A549 (cell line): ENCODE measurements around the gene PKP4.

Experiments
- CBX2 ChIP-seq: fragments of 200-600 bp; sonication (generic); IDR thresholded peaks from 2 replicates; pipeline ENCODE4 v1.6.1; 2016; ENCODE audit warnings: low read depth, mild to moderate bottlenecking, borderline replicate concordance
- FOSL2 ChIP-seq, 2 experiments: fragments of 450-650 bp in 1 of 2; fragments of >200 bp in 1 of 2; sonication (Bioruptor Twin) in 1 of 2; formaldehyde crosslinking; IDR thresholded peaks; 2 replicates each; pipeline versions ENCODE4 v1.5.0 to v1.6.1; 2016 to 2020; ENCODE audit warnings: mild to moderate bottlenecking in 1 of 2, moderate library complexity in 1 of 2
- NR3C1 ChIP-seq: fragments of >200 bp; sonication (Bioruptor Twin); formaldehyde crosslinking; IDR thresholded peaks from 3 replicates; pipeline ENCODE4 v1.6.1; 2017
- PHF8 ChIP-seq: fragments of 200-600 bp; sonication (generic); IDR thresholded peaks from 2 replicates; pipeline ENCODE4 v1.6.1; 2016; ENCODE audit warnings: low read depth, mild to moderate bottlenecking, antibody characterized with exemption, moderate library complexity, borderline replicate concordance
- POLR2A ChIP-seq: IDR thresholded peaks from 2 replicates; pipeline ENCODE4 v1.6.1; 2012; ENCODE audit warnings: mild to moderate bottlenecking, low read length
- RCOR1 ChIP-seq: fragments of 150-350 bp; IDR thresholded peaks from 2 replicates; pipeline ENCODE4 v1.6.1; 2014; ENCODE audit warnings: antibody characterized with exemption, low read length, low read depth
- TF ChIP-seq, protein P1 (sequence below): fragments of >200 bp; sonication (Bioruptor Twin); formaldehyde crosslinking; IDR thresholded peaks from 3 replicates; pipeline ENCODE4 v1.5.1; 2016

DNA sequence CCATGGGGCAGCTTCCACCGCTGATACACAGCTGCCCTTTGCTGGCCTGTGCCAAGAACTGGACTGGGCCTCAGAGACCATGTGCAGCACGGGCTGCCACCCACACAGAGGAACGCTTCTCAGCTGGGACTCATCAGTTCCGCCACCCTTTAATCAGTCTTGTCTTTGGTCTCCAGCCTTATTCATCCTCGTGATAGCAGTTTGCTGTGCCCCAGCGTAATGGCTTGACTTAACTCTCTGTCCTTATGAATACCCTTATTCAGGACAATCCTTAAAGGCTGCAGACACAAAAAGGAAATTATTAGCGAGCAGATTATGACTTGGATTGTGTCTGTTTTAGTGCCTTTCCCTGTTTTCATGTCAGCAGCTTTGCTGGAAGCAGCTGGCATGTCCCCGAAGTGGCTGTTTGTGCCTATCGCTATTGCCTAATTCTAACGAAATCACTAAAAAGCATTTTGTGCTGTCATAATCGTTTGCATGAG, 229.5 kb downstream of the PKP4 start:
- TF ChIP-seq CBX2, result no peak
- TF ChIP-seq, protein P1, sequence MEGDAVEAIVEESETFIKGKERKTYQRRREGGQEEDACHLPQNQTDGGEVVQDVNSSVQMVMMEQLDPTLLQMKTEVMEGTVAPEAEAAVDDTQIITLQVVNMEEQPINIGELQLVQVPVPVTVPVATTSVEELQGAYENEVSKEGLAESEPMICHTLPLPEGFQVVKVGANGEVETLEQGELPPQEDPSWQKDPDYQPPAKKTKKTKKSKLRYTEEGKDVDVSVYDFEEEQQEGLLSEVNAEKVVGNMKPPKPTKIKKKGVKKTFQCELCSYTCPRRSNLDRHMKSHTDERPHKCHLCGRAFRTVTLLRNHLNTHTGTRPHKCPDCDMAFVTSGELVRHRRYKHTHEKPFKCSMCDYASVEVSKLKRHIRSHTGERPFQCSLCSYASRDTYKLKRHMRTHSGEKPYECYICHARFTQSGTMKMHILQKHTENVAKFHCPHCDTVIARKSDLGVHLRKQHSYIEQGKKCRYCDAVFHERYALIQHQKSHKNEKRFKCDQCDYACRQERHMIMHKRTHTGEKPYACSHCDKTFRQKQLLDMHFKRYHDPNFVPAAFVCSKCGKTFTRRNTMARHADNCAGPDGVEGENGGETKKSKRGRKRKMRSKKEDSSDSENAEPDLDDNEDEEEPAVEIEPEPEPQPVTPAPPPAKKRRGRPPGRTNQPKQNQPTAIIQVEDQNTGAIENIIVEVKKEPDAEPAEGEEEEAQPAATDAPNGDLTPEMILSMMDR, result no peak
- no peak for TF ChIP-seq POLR2A
- TF ChIP-seq PHF8, result no peak
- TF ChIP-seq FOSL2 (IDR thresholded peaks at IDR 0.05), result no peak
- no peak for TF ChIP-seq FOSL2 (CRISPR knock-in tag; IDR thresholded peaks at IDR 0.05)
- no peak for TF ChIP-seq NR3C1
- no peak for TF ChIP-seq RCOR1
